ENCODE results near the gene SIT1.
"Not testable (repeated sequence)": the region's sequence is repeated elsewhere in the genome, so short reads cannot be mapped to it uniquely, and the experiment has no call there.

SIT1 gene

DNA sequence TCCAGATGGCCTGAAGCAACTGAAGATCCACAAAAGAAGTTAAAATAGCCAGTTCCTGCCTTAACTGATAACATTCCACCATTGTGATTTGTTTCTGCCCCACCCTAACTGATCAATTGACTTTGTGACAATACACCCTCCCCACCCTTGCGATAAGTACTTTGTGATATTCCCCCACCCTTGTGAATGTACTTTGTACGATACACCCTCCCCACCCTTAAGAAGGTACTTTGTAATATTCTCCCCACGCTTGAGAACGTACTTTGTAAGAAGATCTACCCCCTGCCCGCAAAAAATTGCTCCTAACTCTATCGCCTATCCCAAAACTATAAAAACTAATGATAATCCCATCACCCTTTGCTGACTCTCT, 13.9 kb downstream of the SIT1 start:
- not testable (repeated sequence) for DNase-seq (ENCODE audit: low spot score)

DNA sequence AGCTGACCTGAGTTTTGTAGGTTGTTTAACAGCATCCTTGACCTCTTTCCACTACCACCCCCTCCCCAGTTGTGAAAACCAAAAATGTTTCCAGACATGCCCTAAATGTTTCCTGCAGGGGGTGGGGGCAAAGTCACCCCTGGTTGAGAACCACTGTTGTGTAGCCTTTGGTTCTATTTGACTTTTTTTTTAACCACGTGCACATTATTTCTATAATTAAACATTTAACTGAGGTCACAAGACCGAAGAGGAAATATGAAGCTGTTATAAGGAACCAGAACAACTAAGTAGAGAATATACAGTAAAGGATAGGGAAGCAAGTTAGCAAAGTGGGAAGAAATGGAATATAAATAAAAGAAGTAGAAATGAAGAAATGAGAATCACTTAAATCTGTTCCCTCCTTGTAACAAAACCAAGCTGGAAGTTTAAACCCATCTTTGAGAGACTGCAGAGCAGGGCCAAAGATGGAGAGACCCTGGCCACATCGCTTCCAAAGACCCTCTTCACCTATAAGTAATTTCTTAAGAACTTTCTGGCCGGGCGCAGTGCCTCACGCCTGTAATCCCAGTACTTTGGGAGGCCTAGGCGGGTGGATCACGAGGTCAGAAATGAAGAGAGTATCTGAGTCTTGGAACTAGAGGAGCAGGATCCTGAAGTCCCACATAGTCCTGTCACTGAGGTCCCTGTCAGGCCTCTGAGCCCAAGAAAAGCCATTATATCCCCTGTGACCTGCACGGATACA, 14.4 kb downstream of the SIT1 start:
- DNase-seq (ENCODE audit: low spot score): no peak

DNA sequence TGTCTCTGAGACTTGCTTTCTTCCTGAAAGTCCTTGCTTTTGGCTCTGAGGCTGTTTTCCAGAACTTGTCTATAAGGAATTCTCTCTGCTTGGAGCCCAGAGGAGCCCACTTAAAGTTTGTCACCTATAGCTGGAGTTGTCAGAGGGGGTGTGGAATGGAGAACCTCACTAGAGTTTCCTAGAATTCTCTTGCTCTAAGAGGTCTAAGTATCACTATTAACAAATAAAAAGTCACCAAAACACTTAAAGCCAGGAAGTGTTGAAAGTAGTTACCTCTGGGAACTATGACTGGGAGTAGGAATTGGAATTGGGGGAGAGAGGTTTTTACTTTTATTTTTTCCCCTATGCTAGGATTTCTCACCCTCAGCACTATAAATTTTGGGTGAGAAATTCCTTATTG, 15.0 kb downstream of the SIT1 start:
- no peak for DNase-seq (ENCODE audit: low spot score)

DNA sequence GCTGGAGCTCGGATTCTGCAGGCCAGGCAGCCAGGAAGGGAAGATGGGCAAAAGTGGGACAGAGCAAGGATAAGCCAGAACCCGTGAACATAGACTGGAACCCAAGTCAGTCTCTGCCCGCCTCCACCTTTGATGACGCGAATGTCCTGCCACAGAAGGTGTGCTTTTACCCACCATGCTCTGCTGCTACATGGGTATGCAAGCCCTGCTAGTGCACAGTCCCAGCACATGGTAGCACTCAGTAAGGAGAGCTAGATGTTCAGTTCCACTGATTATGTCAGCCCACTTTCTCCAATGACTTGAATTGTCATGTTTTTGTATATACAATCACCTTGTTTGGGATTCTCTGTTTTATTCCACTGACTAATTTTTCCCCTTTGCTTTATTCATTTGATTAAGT, 21.1 kb downstream of the SIT1 start:
- DNase-seq (ENCODE audit: low spot score): no peak

DNA sequence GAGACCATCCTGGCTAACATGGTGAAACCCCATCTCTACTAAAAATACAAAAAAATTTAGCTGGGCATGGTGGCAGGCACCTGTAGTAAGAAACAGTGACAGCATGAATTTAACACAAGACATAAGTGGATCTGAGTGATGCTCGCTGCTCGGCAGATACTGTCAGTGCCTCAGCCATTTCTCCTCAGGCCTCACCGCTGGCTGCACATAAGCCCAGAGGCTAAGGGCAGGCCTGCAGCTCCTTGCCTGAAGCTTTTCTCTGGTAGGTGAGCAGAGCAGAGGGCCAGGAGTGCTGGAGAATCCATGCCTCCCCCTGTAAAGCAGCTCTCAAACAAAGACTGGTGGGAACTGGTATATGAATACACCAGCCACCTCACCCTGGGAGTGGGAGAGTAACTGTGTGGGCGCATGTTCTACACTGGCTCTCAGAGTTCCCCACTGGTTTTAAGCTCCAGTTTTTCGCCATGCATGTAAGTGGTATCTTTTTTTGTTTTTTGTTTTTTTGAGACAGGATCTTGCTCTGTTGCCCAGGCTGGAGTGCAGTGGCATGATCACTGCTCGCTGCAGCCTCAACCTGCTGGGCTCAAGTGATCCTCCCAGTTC, 22.2 kb downstream of the SIT1 start:
- no peak for DNase-seq (ENCODE audit: low spot score)

DNA sequence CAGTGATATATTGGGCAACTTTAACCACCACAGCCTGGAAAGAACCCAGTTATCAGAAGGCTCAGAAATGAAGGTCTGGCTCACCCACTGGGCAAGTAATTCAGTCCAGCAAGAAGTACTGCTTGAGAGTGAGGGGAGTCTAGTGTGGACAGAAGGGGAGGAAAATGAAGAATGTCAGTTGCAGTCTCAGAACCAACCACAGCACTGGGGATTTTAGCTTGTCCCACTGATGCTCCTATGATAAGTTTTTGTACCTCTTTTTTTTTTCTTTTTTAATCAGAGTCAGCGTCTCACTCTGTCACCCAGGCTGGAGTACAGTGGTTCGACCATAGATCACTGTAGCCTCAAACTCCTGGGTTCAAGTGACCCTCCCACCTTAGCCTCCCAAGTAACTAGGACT, 23.2 kb downstream of the SIT1 start:
- DNase-seq (ENCODE audit: low spot score): no peak

DNA sequence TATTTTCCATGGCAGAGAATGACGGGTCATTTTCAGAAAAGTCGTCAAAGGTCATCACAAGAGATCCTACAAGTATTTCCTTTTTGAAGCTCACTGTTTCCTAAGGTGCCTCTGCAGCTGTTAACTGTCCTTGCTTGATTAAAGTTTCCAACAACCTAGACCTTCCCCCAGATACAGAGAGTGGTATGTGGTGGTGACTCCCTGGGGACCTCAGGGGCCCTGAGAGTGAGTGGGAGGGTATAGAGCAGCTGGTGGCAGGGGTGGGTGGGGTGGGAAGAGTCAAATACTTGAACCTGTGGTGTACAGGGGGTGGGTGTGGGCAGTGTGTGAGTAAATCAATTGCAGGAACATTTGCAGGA, 31.0 kb downstream of the SIT1 start:
- no peak for DNase-seq (ENCODE audit: low spot score)

DNA sequence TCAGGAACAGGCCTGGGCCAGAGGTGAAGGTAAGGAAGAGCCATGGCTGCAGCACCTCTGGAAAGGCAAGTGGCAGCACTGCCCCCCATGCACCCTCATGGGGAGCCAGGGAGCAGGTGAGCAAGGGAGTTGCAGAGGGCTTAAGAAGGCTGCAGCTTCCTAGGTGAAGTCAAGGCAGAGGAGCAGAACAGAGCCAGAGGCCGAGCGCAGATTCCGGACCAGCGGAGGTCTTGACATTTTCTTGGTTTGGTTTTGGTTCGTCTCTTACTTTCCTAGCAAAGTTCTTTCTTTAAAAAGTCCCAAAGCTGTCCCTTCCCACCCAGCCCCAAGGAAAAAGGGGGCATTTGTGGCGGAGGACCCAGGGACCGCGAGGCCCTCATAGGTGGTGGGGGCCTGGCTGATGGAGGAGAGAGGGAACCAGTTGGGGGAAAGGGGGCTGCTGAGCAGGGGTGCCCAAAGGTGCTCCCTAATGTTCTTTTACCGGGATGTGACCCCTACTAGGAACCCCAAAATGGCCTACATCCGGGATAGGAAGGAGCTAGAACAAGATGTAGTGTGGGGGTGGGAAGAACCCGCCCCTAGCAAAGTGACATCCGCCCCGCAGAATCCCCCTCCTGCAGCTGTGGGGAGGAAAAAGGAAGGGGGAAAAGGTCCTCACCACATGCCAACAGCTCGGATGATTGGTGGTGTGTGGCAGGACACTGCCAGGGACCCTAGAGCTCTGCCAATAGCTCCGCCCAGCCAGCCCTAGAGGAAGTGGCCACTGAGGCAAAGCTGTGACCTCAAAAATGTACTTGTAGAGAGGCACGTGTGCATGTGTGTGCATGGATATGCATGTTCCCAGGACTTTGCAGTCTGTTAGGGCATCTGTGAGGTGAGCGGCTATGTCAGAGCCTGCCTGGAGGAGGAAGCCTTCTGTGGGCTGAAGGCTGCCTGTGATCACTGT, 31.6 kb downstream of the SIT1 start:
- no peak for DNase-seq (ENCODE audit: low spot score)

DNA sequence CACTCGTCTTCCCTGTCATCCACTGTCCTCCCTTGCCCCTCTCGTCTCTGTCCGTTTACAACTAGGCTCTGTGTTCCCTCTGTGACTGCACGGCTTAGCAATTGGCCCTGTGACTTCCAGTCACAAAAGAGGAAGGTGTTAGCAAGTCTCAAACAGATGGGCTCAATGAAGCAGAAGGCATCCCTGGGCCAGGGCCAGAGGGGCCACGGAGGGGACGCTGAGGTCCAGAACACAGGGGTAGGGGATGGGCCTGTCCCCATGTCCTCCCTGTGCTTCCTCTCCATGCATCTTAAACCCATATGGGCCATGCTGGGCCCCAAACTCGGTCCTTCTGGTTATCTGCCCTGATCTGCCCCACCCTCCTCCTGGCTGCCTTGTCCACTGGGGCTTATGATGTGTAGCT, 32.4 kb downstream of the SIT1 start, which contains the start of gene CD72:
TSS of gene CD72 (minus strand) at position 89 of the 403 bp plus-strand sequence. CDS start 110 bp downstream, outside the sequence.
- no peak for DNase-seq (ENCODE audit: low spot score)

DNA sequence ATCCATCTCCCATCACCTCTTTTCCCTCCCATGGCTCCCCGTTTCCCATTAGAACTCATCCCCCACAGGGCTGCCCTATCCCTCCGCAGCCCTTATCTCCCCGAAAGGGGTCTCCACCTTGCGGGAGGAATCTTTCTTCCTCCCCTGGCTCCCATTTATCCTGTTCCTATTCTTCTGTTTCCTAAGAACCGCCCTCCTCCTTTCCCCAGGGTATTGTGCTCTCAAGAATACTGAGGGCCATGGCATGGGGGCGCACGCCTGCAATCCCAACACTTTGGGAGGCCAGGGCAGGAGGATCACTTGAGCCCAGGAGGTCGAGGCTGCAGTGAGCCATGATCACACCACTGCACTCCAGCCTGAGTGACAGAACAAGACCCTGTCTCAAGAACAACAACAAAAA, 33.2 kb downstream of the SIT1 start:
- DNase-seq (ENCODE audit: low spot score): no peak

DNA sequence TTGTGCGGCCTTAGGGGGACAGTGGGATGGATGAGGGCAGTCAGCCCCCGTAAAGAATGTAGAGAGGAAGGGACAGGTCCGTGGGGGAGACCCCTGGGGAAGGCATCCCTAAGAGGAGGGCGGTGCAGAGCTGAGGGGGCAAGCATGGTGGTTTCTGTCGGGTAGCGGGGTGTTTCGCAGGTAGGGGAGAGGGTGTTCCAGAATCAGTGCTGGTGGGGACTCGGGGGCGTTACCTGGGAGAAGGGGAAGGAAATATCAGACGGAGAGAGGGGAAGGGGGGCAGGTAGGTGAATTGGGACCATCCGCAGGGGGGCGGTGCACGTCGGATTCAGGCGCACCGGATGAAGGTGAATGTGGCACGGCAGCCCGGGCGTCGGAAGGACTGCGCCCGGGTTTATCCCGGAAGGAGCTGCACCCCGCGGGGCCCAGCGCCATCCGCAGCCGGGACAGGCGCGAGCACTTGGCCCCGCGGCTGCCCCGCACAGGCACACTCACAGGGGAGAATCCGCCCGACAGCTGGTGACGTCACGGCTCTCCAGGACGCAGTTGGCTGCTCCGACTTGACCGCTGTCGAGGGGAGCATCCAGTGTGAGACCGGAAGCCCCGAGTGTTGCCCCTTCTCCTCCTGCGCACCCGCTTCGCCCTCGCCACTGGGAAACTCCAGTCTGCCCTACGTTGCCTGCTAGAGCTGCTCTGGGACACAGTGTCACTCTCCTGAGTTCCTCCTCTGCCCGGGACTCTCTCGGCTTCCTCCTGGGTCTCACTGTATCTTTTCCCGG, 33.9 kb downstream of the SIT1 start:
- DNase-seq (ENCODE audit: low spot score): peak; percentile 75

DNA sequence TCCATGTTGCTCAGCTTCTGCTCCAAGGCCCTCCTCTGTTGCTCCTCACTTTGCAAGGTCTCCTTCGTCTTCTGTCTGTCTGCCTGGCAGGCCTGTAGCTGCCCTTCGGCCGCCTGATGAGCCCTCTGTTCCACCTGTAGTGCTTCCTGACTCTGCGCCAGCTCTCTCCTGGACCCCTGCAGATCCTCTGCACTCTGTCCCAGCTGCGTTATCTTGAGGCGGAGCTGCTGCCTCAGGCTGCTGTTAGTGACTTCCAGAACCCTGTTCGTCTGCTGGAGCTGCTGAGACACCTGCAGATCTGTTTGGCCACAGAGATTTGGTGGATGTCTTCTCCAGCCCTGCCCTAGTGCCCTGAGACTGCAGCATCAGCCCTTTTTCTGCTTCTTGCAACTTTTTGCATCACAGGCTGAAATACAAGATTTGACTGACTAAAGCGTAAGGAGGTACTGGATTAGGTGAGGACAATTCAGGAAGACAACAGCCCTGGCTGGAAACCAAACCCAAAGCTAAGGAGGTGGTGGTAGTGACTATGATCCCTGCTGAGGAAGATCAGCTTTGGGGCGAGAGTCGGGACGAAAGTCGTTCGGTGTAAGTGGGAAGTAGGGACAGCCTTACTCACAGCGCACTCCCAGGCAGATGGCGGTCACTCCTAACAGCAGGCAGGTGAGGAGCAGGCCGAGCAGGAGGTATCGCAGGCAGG, 34.6 kb downstream of the SIT1 start:
- no peak for DNase-seq (ENCODE audit: low spot score)

DNA sequence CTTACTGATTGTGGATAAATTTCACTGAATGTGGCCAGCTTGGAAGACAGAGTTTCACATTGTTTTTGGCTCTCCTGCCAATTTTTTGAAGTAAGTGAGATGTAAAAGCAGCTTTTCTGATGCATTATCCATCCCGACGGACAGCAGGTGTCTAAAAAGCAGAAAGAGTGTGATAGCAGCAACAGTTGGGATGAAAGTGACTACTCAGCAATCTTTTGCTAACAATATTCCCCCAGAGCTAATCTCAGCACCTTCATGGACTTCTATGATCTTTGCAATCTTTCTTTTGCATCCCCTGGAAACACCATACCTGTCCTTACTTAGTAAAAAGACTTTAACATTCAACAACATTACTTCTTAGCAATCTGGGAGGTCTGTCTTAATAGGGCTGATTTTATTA, 37.9 kb downstream of the SIT1 start:
- DNase-seq (ENCODE audit: low spot score): no peak

DNA sequence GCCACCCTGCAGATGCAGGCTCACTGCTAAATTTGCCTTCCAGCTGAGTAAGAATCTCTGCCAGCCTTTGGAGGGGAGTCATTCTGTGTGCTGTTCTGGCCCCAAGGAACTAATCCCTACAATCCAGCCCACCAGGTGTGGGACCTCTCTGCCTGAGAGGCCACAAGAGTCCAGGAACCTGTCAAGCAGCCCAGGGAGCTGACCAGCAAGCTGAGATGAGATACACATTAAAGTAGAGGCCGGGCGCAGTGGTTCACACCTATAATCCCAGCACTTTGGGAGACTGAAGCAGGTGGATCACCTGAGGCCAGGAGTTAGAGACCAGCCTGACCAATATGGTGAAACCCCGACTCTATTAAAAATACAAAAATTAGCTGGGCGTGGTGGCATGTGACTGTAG, 38.7 kb downstream of the SIT1 start:
- DNase-seq (ENCODE audit: low spot score): not testable (repeated sequence)

DNA sequence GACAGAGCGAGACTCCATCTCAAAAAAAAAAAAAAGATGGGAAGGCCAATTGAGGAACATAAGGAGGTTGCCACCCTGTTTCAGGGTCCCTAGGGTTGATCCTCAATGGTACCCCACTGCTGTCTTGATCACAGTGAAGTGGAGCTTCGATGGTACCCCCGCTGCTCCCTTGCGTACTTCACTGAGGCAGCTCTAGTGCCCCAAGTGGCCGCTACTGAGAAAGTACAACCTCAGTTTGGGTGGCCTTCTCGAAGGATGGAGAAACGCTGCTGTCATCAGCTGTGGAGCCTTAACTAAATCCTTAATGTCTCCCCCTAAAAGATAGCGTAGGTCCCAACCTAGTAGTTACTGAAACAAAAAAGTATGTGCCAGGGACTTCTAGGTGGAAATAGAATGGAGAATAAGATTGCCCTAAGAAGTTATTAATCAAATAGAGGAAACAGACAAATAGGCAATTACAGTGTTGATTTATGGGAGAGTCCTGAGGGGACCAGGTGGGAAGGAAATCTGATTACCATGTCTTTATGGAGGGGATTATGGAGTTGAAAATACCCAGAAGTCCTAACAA, 39.4 kb downstream of the SIT1 start:
- peak; percentile 68 for DNase-seq (ENCODE audit: low spot score)

DNA sequence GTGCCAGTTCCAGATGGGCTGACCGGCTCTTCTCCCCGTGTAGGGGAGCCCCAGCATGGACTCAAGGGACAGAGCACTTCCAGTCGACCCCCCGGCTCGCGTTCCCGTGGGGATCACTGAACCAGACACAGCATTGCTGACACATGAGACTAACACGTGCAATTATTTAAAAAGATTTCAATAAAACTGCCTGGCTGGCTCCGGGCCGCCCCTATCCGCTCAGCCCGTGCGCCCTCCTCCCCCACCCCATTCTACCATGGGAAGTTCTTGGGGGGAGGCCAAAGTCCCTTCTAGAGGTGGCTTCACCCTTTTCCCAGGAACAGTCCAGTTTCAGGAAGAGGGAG, 40.9 kb downstream of the SIT1 start:
- DNase-seq (ENCODE audit: low spot score): no peak

DNA sequence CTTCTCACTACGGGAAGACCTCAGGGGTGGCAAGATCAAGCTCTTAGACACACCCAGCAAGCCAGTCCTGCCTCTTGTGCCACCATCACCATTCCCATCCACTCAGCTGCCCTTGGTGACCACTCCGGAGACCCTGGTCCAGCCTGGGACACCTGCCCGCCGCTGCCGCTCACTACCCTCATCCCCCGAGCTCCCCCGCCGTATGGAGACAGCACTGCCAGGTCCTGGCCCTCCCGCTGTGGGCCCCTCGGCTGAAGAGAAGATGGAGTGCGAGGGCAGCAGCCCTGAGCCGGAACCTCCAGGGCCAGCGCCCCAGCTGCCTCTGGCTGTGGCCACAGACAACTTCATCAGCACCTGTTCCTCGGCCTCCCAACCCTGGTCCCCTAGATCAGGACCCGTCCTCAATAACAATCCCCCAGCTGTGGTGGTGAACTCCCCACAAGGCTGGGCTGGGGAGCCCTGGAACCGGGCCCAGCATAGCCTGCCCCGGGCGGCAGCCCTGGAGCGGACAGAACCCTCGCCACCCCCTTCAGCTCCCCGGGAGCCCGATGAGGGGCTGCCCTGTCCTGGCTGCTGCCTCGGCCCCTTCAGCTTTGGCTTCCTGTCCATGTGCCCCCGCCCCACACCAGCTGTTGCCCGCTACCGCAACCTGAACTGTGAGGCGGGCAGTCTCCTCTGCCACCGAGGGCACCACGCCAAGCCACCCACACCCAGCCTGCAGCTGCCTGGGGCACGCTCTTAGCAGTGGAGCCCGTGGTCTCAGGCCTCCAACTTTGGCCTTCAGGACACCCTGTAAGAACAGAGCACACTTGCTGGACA, 41.5 kb downstream of the SIT1 start:
- no peak for DNase-seq (ENCODE audit: low spot score)

DNA sequence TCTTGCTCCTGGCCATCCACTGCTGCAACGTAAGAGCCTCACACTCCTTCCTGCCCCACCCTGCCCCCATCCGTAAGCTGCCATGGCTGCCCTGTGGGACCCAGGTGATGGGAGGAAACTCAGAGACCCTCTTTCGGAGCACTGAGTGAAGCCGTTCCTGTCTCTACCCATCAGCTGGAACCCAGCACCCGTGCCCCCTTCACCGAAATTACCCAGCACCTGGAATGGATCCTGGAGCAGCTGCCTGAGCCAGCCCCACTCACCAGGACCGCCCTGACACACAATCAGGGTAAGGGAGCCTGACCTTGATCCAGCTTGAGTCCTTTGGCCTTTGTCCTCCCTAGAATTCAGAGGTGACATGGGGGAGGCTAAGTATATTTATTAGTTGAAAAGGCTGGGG, 42.5 kb downstream of the SIT1 start:
- DNase-seq (ENCODE audit: low spot score): no peak

DNA sequence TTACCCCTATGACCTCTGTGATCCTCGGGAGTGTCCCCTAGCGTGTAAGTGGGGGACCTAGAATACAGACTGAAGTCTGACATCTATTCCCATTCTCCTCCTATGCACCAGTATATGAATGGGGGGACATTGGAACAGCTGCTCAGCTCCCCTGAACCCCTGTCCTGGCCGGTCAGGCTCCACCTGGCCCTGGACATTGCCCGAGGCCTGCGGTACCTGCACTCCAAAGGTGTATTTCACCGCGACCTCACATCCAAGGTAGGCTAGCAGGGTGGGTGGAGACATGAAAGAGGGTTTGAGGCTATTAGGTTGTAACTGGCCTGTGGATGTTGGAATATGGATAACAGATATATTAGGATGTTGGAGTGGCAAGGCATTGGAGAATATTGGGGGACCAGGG, 44.0 kb downstream of the SIT1 start:
- DNase-seq (ENCODE audit: low spot score): no peak

DNA sequence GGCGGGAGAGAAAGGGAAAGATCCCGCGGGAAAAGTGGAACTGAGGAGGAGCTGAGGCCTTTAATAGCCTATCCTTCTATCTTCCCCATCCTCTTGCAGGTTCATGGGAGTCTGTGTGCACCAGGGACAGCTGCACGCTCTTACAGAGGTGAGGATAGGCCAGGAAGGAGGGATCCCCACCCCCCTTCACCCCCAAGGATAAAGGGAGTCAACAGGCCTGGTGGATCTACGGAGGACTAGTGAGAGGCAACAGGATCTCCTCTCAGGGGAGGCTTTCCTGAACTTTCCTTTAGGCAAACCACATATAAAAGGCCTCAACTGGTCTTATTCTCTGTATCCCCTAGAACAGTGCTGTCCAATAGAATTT, 44.6 kb downstream of the SIT1 start:
- DNase-seq (ENCODE audit: low spot score): no peak
